DOHH2 (cell line): ENCODE results near the gene ATP11A.

Source experiments
- H3F3A ChIP-seq: fragments of 200-600 bp; sonication (generic), shearing (Covaris generic); 2 replicates; pipeline ENCODE4 v1.6.0; 2016; ENCODE audit warnings: antibody characterized with exemption, mild to moderate bottlenecking; ENCODE audit not compliant: control insufficient read depth, insufficient read depth
- H3K27ac ChIP-seq: fragments of 200-600 bp; sonication (generic); 2 replicates; pipeline ENCODE4 v1.5.1; 2014; ENCODE audit warnings: low read depth, mild to moderate bottlenecking, low read length, moderate library complexity
- H3K27me3 ChIP-seq: fragments of 200-600 bp; sonication (generic); 2 replicates; pipeline ENCODE4 v1.6.1; 2014; ENCODE audit warnings: mild to moderate bottlenecking, low read length, mixed read lengths; ENCODE audit not compliant: control insufficient read depth
- H3K36me3 ChIP-seq: fragments of 200-600 bp; sonication (generic); 2 replicates; pipeline ENCODE4 v1.6.1; 2014; ENCODE audit warnings: mild to moderate bottlenecking, low read length, moderate library complexity, mixed read lengths; ENCODE audit not compliant: control insufficient read depth
- H3K4me1 ChIP-seq: fragments of 200-600 bp; sonication (generic); 2 replicates; pipeline ENCODE4 v1.6.1; 2014; ENCODE audit warnings: mild to moderate bottlenecking, low read length, mixed read lengths; ENCODE audit not compliant: control insufficient read depth
- H3K4me2 ChIP-seq: fragments of 200-600 bp; sonication (generic); 2 replicates; pipeline ENCODE4 v1.6.0; 2014; ENCODE audit warnings: mild to moderate bottlenecking, low read length, moderate library complexity
- H3K4me3 ChIP-seq: fragments of 200-600 bp; sonication (generic); 2 replicates; pipeline ENCODE4 v1.5.1; 2014; ENCODE audit warnings: mild to moderate bottlenecking, low read length, mixed read lengths
- H3K79me2 ChIP-seq: fragments of 200-600 bp; sonication (generic); 2 replicates; pipeline ENCODE4 v1.6.1; 2014; ENCODE audit warnings: mild to moderate bottlenecking, low read length, mixed read lengths; ENCODE audit not compliant: control insufficient read depth
- H3K9me2 ChIP-seq: fragments of 200-600 bp; sonication (generic); replicated peaks from 2 replicates; pipeline ENCODE4 v1.6.1; 2014; ENCODE audit warnings: mild to moderate bottlenecking, low read length, mixed read lengths; ENCODE audit not compliant: control insufficient read depth
- H3K9me3 ChIP-seq: fragments of 200-600 bp; sonication (generic); 2 replicates; pipeline ENCODE4 v1.6.1; 2014; ENCODE audit warnings: antibody characterized with exemption, low read length, mixed read lengths; ENCODE audit not compliant: control insufficient read depth, insufficient read depth
- H4K20me1 ChIP-seq: fragments of 200-600 bp; sonication (generic); 2 replicates; pipeline ENCODE4 v1.6.0; 2014; ENCODE audit warnings: low read depth, mild to moderate bottlenecking, antibody characterized with exemption, low read length, moderate library complexity; ENCODE audit not compliant: control insufficient read depth, insufficient read depth
- EZH2phosphoT487 ChIP-seq: fragments of 200-600 bp; sonication (generic); IDR thresholded peaks from 2 replicates; pipeline ENCODE4 v1.6.1; 2017; ENCODE audit warnings: borderline replicate concordance, mild to moderate bottlenecking, antibody characterized with exemption, low read length, moderate library complexity, mixed read lengths
- TF ChIP-seq, protein P1 (sequence below): fragments of 200-600 bp; sonication (generic); IDR thresholded peaks from one replicate; pipeline ENCODE4 v1.5.1; 2014; ENCODE audit warnings: antibody characterized with exemption, mild to moderate bottlenecking, low read depth, low read length; ENCODE audit not compliant: poor library complexity, severe bottlenecking

Gene ATP11A

DNA sequence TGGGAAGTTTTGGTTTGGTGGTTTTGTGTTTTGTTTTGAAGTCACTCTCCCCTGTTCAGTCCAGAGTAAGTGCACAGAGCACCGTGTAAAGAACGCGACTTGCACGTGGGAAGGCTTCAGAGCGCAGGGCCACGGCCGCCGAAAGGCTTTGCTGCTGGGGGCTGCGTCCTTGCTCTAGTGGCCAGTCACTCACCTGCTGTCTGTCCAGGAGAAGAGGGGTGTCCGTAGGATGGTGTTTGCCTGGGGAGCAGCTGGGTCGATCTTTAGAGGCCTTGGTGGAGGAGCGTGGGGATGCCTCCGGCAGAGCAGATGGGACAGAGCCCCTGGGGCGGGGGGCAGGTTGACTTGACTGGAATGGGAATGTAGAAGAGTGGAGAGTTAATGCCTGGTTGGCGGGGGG lies 162.6 kb downstream of the ATP11A start:
- Histone ChIP-seq H3K79me2 (no peaks in the 10 kb centered on the region), H3K4me3 (no peak overlapping the region), H4K20me1 (no peaks in the 10 kb centered on the region), H3K27ac (no peak overlapping the region), H3K9me2 (no peaks in the 10 kb centered on the region), H3K4me2 (no peak overlapping the region), H3K4me1 (peaks cover 11% of the 10 kb centered on the region), H3K27me3 (no peaks in the 10 kb centered on the region), H3F3A (no peaks in the 10 kb centered on the region), H3K9me3 (no peaks in the 10 kb centered on the region), H3K36me3 (peaks cover 28% of the 10 kb centered on the region)
- TF ChIP-seq EZH2phosphoT487: no peak
- TF ChIP-seq, protein P1, sequence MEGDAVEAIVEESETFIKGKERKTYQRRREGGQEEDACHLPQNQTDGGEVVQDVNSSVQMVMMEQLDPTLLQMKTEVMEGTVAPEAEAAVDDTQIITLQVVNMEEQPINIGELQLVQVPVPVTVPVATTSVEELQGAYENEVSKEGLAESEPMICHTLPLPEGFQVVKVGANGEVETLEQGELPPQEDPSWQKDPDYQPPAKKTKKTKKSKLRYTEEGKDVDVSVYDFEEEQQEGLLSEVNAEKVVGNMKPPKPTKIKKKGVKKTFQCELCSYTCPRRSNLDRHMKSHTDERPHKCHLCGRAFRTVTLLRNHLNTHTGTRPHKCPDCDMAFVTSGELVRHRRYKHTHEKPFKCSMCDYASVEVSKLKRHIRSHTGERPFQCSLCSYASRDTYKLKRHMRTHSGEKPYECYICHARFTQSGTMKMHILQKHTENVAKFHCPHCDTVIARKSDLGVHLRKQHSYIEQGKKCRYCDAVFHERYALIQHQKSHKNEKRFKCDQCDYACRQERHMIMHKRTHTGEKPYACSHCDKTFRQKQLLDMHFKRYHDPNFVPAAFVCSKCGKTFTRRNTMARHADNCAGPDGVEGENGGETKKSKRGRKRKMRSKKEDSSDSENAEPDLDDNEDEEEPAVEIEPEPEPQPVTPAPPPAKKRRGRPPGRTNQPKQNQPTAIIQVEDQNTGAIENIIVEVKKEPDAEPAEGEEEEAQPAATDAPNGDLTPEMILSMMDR: no peak

DNA sequence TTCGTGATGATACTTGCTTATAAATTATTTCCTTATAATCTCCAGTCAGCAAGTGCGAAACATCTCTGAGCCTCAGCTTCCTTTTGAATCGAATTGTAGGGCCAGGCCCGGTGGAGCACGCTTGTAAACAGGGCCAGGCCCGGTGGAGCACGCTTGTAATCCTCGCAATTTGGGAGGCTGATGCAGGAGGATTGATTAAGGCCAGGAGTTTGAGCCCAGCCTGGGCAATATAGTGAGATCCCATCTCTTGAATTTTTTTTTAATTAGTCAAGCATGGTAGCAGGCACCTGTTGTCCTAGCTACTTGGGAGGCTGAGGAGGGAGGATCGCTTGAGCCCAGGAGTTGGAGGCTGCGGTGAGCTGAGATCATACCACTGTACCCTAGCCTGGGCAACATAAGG lies 163.0 kb downstream of the ATP11A start:
- Histone ChIP-seq H3K4me3 (no peak overlapping the region), H3K79me2 (no peaks in the 10 kb centered on the region), H3K4me2 (no peak overlapping the region), H3K27me3 (no peaks in the 10 kb centered on the region), H3K4me1 (peaks cover 11% of the 10 kb centered on the region), H4K20me1 (no peaks in the 10 kb centered on the region), H3K9me3 (no peaks in the 10 kb centered on the region), H3F3A (no peaks in the 10 kb centered on the region), H3K27ac (no peak overlapping the region), H3K36me3 (peaks cover 31% of the 10 kb centered on the region), H3K9me2 (no peaks in the 10 kb centered on the region)
- TF ChIP-seq, protein P1: no peak
- TF ChIP-seq EZH2phosphoT487: no peak

DNA sequence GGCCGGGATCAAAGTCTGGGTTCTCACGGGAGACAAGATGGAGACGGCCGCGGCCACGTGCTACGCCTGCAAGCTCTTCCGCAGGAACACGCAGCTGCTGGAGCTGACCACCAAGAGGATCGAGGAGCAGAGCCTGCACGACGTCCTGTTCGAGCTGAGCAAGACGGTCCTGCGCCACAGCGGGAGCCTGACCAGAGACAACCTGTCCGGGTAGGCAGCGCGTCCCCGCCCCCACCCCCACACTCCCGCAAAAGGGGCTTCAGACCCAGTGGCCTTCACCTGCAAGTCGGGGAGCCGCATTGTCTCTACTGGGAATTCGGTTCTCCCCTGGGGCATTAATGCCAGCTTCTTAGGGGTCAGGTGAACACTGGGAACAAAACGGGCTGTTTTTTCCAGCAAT lies 164.5 kb downstream of the ATP11A start:
- Histone ChIP-seq H3K27me3 (no peaks in the 10 kb centered on the region), H4K20me1 (no peaks in the 10 kb centered on the region), H3K4me2 (no peak overlapping the region), H3K4me1 (peaks cover 9% of the 10 kb centered on the region), H3K9me3 (no peaks in the 10 kb centered on the region), H3K9me2 (no peaks in the 10 kb centered on the region), H3F3A (no peaks in the 10 kb centered on the region), H3K27ac (no peak overlapping the region), H3K79me2 (no peaks in the 10 kb centered on the region), H3K4me3 (no peak overlapping the region), H3K36me3 (peaks cover 39% of the 10 kb centered on the region)
- TF ChIP-seq EZH2phosphoT487: no peak
- TF ChIP-seq, protein P1: no peak

DNA sequence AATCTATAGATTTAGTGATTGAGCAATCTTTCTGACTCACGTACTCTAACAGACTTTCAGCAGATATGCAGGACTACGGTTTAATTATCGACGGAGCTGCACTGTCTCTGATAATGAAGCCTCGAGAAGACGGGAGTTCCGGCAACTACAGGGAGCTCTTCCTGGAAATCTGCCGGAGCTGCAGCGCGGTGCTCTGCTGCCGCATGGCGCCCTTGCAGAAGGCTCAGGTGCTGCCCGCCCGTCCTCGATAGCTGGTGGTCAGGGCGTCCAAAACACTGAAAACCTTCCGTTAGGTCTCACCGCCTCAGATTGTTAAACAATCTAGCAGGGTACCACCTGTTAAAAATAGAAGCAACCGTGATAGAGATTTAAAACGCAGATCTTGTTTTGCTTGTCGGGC lies 166.0 kb downstream of the ATP11A start:
- peaks cover 13% of the 10 kb centered on the region for H3K4me1 ChIP-seq
- no peak overlapping the region for H3K27ac ChIP-seq
- peaks cover 50% of the 10 kb centered on the region for H3K36me3 ChIP-seq
- H3K27me3 ChIP-seq: no peaks in the 10 kb centered on the region
- TF ChIP-seq, protein P1: no peak
- TF ChIP-seq EZH2phosphoT487: no peak
- H3K9me2 ChIP-seq: no peaks in the 10 kb centered on the region
- no peaks in the 10 kb centered on the region for H4K20me1 ChIP-seq
- no peaks in the 10 kb centered on the region for H3K79me2 ChIP-seq
- H3F3A ChIP-seq: no peaks in the 10 kb centered on the region
- H3K4me2 ChIP-seq: no peak overlapping the region
- H3K9me3 ChIP-seq: no peaks in the 10 kb centered on the region
- no peak overlapping the region for H3K4me3 ChIP-seq
